HepG2 (cell line): ENCODE measurements around the gene ARHGAP30. TPM values are rescaled to one million over a fixed set of nuclear protein-coding genes. Genes with fewer than 3 reads are reported as not detected.

ENCODE experiments used
- DPF2 ChIP-seq: sonication (generic); formaldehyde crosslinking; IDR thresholded peaks from 2 replicates; pipeline ENCODE4 v1.4.0; 2020; ENCODE audit warnings: mild to moderate bottlenecking, low read depth, missing genetic modification reagents, borderline replicate concordance
- FOXK1 ChIP-seq: sonication (generic); formaldehyde crosslinking; IDR thresholded peaks from 2 replicates; pipeline ENCODE4 v1.4.0; 2020; ENCODE audit warnings: low read depth, missing genetic modification reagents, borderline replicate concordance
- HOXA5 ChIP-seq: sonication (generic); formaldehyde crosslinking; IDR thresholded peaks from 2 replicates; pipeline ENCODE4 v1.4.0; 2020; ENCODE audit warnings: missing genetic modification reagents
- JDP2 ChIP-seq: sonication (generic); formaldehyde crosslinking; IDR thresholded peaks from 2 replicates; pipeline ENCODE4 v1.8.1; 2022; ENCODE audit warnings: missing genetic modification reagents, borderline replicate concordance
- KLF12 ChIP-seq: sonication (generic); formaldehyde crosslinking; IDR thresholded peaks from 2 replicates; pipeline ENCODE4 v1.4.0; 2020; ENCODE audit warnings: missing genetic modification reagents, borderline replicate concordance
- NFYB ChIP-seq: sonication (generic); formaldehyde crosslinking; IDR thresholded peaks from 2 replicates; pipeline ENCODE4 v1.4.0; 2020; ENCODE audit warnings: missing genetic modification reagents
- RXRB ChIP-seq: IDR thresholded peaks from 2 replicates; pipeline ENCODE4 v1.6.1; 2016; ENCODE audit warnings: borderline replicate concordance, missing genetic modification reagents, missing compliant biosample characterization
- ZFP90 ChIP-seq: sonication (generic); formaldehyde crosslinking; IDR thresholded peaks from 2 replicates; pipeline ENCODE4 v1.8.0; 2022; ENCODE audit warnings: missing genetic modification reagents, mild to moderate bottlenecking, inconsistent platforms, borderline replicate concordance
- ZMYM3 ChIP-seq: sonication (generic); formaldehyde crosslinking; IDR thresholded peaks from 2 replicates; pipeline ENCODE4 v1.5.1; 2020; ENCODE audit warnings: mild to moderate bottlenecking, missing genetic modification reagents
- ZNF138 ChIP-seq: sonication (generic); formaldehyde crosslinking; IDR thresholded peaks from 2 replicates; pipeline ENCODE4 v1.5.0; 2020; ENCODE audit warnings: mild to moderate bottlenecking, low read depth, missing genetic modification reagents
- ZNF232 ChIP-seq: sonication (generic); formaldehyde crosslinking; IDR thresholded peaks from 2 replicates; pipeline ENCODE4 v1.4.0; 2020; ENCODE audit warnings: missing genetic modification reagents, borderline replicate concordance
- ZNF256 ChIP-seq: sonication (generic); formaldehyde crosslinking; conservative IDR thresholded peaks from 2 replicates; pipeline ENCODE4 v1.4.0; 2020; ENCODE audit warnings: missing genetic modification reagents
- ZNF770 ChIP-seq: sonication (generic); formaldehyde crosslinking; IDR thresholded peaks from 2 replicates; pipeline ENCODE4 v1.5.0; 2020; ENCODE audit warnings: mild to moderate bottlenecking, missing genetic modification reagents
- polyA plus RNA-seq, 8 experiments: library from polyadenylated mRNA; depleted of rRNA in 3 of 8; stranded (reverse) in 7 of 8; unstranded in 1 of 8; fragments of >200 nt; fragmentation: Illumina TruSeq in 4 of 8; extraction: Trizol in 4 of 8; gene quantifications; 2 replicates each; pipeline versions ENCODE4 v1.2.1 to v1.2.3, GENCODE V29; 2011 to 2016; ENCODE audit warnings: low read depth in 4 of 8, missing spikeins in 1 of 8, mixed read lengths in 1 of 8; ENCODE audit not compliant: insufficient read depth in 1 of 8
- total RNA-seq, 5 experiments: library from RNA; depleted of rRNA; stranded (reverse); fragments of >200 nt; fragmentation: Illumina TruSeq; extraction: Trizol; gene quantifications; 2 replicates each; pipeline ENCODE4 v1.2.3, GENCODE V29; 2016; ENCODE audit warnings: low read depth in 1 of 5
- TF ChIP-seq, protein P1 (sequence below): sonication (generic); formaldehyde crosslinking; IDR thresholded peaks from 2 replicates; pipeline ENCODE4 v1.4.0; 2020; ENCODE audit warnings: mild to moderate bottlenecking, low read depth, missing genetic modification reagents
- TF ChIP-seq, protein P2 (sequence below): sonication (generic); formaldehyde crosslinking; IDR thresholded peaks from 2 replicates; pipeline ENCODE4 v1.4.0; 2020; ENCODE audit warnings: missing genetic modification reagents
- TF ChIP-seq, protein P3 (sequence below): sonication (generic); formaldehyde crosslinking; IDR thresholded peaks from 2 replicates; pipeline ENCODE4 v1.8.1; 2022; ENCODE audit warnings: low read depth, mild to moderate bottlenecking, missing genetic modification reagents
- TF ChIP-seq, protein P4 (sequence below): sonication (generic); formaldehyde crosslinking; IDR thresholded peaks from 2 replicates; pipeline ENCODE4 v1.5.0; 2020; ENCODE audit warnings: mild to moderate bottlenecking, missing genetic modification reagents, moderate library complexity

Gene ARHGAP30
- total and polyA plus RNA-seq, 2 of the 13 experiments (the other 11 are each of a cell fraction or from before 2014, with no cell fraction given): 0.13 to 0.20 TPM

GRCh38 chr1:161021165-161021969 lies 48.3 kb downstream of the ARHGAP30 start (continued):
- TF ChIP-seq, protein P1, sequence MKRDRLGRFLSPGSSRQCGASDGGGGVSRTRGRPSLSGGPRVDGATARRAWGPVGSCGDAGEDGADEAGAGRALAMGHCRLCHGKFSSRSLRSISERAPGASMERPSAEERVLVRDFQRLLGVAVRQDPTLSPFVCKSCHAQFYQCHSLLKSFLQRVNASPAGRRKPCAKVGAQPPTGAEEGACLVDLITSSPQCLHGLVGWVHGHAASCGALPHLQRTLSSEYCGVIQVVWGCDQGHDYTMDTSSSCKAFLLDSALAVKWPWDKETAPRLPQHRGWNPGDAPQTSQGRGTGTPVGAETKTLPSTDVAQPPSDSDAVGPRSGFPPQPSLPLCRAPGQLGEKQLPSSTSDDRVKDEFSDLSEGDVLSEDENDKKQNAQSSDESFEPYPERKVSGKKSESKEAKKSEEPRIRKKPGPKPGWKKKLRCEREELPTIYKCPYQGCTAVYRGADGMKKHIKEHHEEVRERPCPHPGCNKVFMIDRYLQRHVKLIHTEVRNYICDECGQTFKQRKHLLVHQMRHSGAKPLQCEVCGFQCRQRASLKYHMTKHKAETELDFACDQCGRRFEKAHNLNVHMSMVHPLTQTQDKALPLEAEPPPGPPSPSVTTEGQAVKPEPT (CRISPR knock-in tag): no peak
- TF ChIP-seq ZNF770 (peak; percentile 99), ZFP90 (peak; percentile 78; the same call in 1 of the 2 replicates), ZNF256 (CRISPR knock-in tag) (peak; percentile 77; the same call in 1 of the 2 replicates), ZNF138 (CRISPR knock-in tag) (no peak), DPF2 (CRISPR knock-in tag) (no peak), FOXK1 (CRISPR knock-in tag) (peak; percentile 15; the same call in 1 of the 2 replicates), KLF12 (peak; percentile 74; the same call in 1 of the 2 replicates), RXRB (no peak; the same call in 1 of the 2 replicates), ZNF232 (CRISPR knock-in tag) (0 out of 2 replicates have a peak, but pooled peaks have one; percentile 38), NFYB (peak; percentile 89), JDP2 (CRISPR knock-in tag) (no peak), HOXA5 (CRISPR knock-in tag) (0 out of 2 replicates have a peak, but pooled peaks have one; percentile 36), ZMYM3 (CRISPR knock-in tag) (peak; percentile 96)
- TF ChIP-seq, protein P2, sequence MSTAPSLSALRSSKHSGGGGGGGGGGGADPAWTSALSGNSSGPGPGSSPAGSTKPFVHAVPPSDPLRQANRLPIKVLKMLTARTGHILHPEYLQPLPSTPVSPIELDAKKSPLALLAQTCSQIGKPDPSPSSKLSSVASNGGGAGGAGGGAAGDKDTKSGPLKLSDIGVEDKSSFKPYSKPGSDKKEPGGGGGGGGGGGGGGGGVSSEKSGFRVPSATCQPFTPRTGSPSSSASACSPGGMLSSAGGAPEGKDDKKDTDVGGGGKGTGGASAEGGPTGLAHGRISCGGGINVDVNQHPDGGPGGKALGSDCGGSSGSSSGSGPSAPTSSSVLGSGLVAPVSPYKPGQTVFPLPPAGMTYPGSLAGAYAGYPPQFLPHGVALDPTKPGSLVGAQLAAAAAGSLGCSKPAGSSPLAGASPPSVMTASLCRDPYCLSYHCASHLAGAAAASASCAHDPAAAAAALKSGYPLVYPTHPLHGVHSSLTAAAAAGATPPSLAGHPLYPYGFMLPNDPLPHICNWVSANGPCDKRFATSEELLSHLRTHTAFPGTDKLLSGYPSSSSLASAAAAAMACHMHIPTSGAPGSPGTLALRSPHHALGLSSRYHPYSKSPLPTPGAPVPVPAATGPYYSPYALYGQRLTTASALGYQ (CRISPR knock-in tag): 0 out of 2 replicates have a peak, but pooled peaks have one; percentile 53
- TF ChIP-seq, protein P3, sequence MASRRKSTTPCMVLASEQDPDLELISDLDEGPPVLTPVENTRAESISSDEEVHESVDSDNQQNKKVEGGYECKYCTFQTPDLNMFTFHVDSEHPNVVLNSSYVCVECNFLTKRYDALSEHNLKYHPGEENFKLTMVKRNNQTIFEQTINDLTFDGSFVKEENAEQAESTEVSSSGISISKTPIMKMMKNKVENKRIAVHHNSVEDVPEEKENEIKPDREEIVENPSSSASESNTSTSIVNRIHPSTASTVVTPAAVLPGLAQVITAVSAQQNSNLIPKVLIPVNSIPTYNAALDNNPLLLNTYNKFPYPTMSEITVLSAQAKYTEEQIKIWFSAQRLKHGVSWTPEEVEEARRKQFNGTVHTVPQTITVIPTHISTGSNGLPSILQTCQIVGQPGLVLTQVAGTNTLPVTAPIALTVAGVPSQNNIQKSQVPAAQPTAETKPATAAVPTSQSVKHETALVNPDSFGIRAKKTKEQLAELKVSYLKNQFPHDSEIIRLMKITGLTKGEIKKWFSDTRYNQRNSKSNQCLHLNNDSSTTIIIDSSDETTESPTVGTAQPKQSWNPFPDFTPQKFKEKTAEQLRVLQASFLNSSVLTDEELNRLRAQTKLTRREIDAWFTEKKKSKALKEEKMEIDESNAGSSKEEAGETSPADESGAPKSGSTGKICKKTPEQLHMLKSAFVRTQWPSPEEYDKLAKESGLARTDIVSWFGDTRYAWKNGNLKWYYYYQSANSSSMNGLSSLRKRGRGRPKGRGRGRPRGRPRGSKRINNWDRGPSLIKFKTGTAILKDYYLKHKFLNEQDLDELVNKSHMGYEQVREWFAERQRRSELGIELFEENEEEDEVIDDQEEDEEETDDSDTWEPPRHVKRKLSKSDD (CRISPR knock-in tag): 0 out of 2 replicates have a peak, but pooled peaks have one; percentile 28
- TF ChIP-seq, protein P4, sequence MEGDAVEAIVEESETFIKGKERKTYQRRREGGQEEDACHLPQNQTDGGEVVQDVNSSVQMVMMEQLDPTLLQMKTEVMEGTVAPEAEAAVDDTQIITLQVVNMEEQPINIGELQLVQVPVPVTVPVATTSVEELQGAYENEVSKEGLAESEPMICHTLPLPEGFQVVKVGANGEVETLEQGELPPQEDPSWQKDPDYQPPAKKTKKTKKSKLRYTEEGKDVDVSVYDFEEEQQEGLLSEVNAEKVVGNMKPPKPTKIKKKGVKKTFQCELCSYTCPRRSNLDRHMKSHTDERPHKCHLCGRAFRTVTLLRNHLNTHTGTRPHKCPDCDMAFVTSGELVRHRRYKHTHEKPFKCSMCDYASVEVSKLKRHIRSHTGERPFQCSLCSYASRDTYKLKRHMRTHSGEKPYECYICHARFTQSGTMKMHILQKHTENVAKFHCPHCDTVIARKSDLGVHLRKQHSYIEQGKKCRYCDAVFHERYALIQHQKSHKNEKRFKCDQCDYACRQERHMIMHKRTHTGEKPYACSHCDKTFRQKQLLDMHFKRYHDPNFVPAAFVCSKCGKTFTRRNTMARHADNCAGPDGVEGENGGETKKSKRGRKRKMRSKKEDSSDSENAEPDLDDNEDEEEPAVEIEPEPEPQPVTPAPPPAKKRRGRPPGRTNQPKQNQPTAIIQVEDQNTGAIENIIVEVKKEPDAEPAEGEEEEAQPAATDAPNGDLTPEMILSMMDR: no peak
